GM12801 (cell line): ENCODE measurements around the gene TEX101.

Experiments used
- TF ChIP-seq, protein P1 (sequence below): IDR thresholded peaks from one replicate; pipeline ENCODE4 v1.5.1; 2011; ENCODE audit warnings: control low read depth; ENCODE audit not compliant: insufficient read length; ENCODE audit errors: extremely low read depth

The TEX101 gene

DNA sequence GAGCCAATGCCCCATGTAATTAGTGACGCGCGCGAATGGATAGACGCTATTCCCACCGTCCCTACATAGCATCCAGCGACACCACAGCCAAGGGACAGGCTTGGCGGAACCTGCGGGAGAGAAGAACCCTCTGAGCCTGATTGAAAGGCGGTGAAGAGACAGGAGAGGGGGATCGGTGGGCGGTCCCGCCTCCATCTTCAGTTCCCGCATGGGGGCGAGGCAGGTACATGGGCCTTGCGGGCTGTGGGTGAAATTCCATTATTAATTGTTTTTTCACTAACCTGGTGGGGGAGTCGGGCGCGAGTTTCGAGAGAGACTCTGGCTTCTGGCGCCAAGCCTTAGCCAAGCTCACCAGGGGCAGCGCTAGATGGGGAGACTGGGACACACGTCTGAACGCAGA lies 8.4 kb upstream of the TEX101 start:
- TF ChIP-seq, protein P1, sequence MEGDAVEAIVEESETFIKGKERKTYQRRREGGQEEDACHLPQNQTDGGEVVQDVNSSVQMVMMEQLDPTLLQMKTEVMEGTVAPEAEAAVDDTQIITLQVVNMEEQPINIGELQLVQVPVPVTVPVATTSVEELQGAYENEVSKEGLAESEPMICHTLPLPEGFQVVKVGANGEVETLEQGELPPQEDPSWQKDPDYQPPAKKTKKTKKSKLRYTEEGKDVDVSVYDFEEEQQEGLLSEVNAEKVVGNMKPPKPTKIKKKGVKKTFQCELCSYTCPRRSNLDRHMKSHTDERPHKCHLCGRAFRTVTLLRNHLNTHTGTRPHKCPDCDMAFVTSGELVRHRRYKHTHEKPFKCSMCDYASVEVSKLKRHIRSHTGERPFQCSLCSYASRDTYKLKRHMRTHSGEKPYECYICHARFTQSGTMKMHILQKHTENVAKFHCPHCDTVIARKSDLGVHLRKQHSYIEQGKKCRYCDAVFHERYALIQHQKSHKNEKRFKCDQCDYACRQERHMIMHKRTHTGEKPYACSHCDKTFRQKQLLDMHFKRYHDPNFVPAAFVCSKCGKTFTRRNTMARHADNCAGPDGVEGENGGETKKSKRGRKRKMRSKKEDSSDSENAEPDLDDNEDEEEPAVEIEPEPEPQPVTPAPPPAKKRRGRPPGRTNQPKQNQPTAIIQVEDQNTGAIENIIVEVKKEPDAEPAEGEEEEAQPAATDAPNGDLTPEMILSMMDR = no peak

DNA sequence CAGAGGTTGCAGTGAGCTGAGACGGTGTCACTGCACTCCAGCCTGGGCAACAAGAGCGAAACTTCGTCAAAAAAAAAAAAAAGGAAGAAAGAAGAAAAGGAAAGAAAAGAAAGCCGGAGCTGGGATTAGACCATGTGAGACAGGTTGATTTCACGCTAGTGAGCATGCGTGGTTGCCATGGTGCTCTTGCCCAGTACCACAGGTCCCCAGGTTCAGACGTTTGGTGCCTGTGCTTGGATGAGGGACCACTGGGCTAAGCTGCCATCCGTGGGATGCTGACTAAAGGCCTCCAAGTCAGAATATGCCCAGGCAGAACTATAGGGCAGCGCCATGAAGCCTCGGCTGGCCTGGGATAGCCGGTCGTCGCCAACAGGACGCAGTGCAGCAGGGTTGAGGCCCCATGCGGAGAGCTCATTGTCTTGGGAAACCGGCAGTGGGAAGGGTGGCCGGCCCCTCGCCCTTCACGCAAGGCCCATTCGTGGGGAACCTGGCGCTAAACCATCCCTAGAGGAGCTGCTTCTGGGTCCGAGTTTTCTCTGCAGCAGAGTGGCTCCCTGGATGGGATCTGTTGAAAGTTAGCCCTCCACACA lies 7.2 kb upstream of the TEX101 start:
- TF ChIP-seq, protein P1 = no peak

DNA sequence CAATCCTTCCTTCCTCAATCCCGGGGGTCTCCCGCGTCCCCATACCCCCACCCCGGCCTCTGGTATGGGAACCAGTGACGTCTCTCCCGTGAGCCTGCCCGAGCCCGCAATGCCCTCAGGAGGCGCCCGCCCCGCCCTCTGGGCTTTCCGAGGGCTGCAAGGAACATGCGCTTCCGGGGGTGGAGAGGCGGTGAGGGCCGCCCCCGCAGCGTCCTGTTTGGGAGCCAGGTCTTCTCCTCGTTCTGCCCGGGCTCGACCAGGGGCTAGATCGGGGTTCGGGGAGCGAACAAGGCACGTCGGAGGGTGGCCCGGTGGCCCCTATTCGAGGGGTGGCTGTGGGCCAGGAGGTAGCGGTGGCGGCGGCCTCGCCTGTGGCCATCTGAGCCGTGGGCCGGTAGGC lies 6.6 kb upstream of the TEX101 start:
- TF ChIP-seq, protein P1 = no peak

DNA sequence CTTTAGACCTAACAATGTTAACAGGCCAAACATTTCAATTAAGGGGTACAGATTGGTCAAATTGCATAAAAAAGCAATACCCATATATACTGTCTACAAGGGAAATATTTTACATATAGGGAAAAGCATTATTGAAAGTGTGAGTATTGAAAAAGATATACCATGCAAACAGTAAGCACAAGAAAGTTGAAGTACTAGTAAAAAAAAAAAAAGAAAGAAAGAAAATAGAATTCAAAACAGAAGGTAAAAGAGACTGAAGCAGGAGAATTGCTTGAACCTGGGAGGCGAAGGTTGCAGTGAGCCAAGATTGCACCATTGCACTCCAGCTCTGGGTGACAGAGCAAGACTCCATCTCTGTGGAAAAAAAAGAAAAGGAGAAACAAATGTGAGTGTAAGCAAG lies 5.3 kb upstream of the TEX101 start:
- TF ChIP-seq, protein P1 = no peak

DNA sequence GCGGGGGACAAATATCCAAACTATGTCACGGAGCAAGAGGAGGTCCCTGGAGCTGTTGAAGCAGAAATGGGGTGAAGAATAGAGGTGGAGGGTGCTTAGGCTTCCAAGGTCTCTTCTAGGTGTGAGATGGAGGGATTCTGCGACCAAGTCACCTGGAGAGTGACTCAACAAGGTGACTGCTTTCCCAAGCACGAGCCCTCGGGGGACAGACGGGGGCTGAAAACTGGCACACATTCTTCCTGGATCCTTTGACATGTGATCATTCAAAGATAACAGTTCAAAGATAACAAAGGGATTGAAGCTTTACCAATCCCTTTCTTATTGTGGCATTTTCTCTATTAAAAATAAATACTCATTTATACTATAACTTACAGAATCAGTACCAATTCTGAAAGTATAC lies 2.2 kb upstream of the TEX101 start:
- TF ChIP-seq, protein P1 = no peak

DNA sequence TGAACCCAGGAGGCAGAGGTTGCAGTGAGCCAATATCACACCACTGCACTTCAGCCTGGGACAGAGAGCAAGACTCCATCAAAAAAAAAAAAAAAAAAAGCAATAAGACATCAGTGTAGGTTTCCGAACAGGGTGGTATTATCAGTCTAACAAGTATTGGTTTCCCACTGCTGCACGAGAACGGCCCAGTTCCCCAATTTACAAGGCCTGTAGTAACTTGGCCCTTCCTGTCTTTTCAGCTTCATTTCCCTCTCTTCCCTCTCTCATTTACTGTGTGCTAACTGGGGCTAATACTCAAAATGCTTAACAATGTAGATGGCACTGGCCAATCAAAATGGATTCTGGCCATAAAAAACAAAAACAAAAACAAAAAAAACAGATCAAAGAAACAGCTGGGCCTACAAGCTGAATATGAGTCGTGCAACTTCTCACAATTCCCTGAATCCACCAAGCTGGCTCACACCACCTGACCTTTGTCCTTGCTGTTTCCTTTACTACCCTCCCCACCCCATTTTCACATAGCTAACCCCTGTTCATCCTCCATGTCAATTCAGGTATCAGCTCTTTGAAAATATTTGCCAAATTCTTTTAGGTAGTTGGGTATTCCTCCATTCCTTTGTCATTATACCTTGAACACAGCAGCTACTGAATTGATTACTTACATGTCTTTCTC lies 2.4 kb downstream of the TEX101 start:
- TF ChIP-seq, protein P1 = no peak

DNA sequence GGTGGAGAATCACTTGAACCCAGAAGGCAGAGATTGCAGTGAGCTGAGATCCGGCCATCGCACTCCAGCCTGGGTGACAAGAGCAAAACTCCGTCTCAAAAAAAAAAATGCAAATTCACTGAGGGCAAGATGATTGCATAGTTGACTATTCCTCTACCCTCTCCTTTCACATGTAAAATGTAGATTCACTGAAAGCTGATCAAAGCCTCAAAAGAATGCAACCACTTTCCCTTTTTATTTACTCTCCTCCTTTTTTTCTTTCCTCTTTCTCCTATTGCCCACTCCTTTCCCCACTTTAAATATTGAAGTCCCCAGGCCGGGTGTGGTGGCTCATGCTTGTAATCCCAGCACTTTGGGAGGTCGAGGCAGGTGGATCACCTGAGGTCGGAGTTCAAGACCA lies 6.3 kb downstream of the TEX101 start:
- TF ChIP-seq, protein P1 = no peak
